A549 (cell line): ENCODE data around the gene EVA1C.
"Not testable (repeated sequence)": the region's sequence is repeated elsewhere in the genome, so short reads cannot be mapped to it uniquely, and the experiment has no call there.

ENCODE experiments used
- ATOH8 ChIP-seq: fragments of 250-450 bp; sonication (Bioruptor Pico); IDR thresholded peaks from 2 replicates; pipeline ENCODE4 v1.5.0; 2020; ENCODE audit warnings: low read depth, mild to moderate bottlenecking, moderate library complexity
- CHD2 ChIP-seq: fragments of 150-350 bp; IDR thresholded peaks from 2 replicates; pipeline ENCODE4 v1.6.1; 2014; ENCODE audit warnings: low read length; ENCODE audit not compliant: partially characterized antibody
- CTCF ChIP-seq: fragments of >200 bp; sonication (Bioruptor Twin); formaldehyde crosslinking; IDR thresholded peaks from 3 replicates; pipeline ENCODE4 v1.5.1; 2016
- REST ChIP-seq: fragments of 200-600 bp; sonication (generic); IDR thresholded peaks from 2 replicates; pipeline ENCODE4 v1.6.1; 2016; ENCODE audit warnings: antibody characterized with exemption, mild to moderate bottlenecking, moderate library complexity

- TF ChIP-seq REST; CTCF; CHD2; ATOH8 (CRISPR knock-in tag): not testable (repeated sequence)
Measured at GRCh38 chr21:32432982-32433660, 20.6 kb downstream of the EVA1C start.
